Astrocyte (in vitro differentiated cells and primary cell): Measurements from ENCODE around the gene PCSK5.

Experiments used
- EZH2 ChIP-seq: IDR thresholded peaks from 2 replicates; pipeline ENCODE4 v1.6.1; 2012; ENCODE audit warnings: mild to moderate bottlenecking, low read length, inconsistent platforms; ENCODE audit not compliant: insufficient read depth
- TF ChIP-seq, protein P1 (sequence below): IDR thresholded peaks from 2 replicates; pipeline ENCODE4 v1.5.1; 2011; ENCODE audit warnings: low read depth, mild to moderate bottlenecking, inconsistent platforms, low read length, moderate library complexity; ENCODE audit not compliant: insufficient read depth

DNA sequence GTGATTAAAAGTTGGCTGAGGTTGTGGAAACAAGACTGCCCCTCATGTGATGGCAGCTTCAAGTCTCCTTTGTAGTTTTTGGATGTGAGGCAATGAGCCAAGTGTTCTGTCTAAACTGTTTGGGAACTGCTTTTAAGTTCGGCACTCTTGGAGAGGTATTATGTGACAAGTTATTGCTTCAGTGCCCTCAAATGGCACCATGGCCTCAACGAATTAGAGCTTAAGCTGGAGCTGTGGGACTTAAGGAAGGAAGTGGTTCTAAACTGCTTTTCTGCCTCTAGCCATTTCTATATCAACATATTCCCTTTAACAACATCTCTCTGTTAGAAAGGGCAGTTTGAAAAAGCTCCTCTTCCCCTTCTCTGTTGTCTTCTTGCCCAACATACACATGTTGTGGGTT lies 276.1 kb downstream of the PCSK5 start:
- TF ChIP-seq EZH2 = no peak
- TF ChIP-seq, protein P1, sequence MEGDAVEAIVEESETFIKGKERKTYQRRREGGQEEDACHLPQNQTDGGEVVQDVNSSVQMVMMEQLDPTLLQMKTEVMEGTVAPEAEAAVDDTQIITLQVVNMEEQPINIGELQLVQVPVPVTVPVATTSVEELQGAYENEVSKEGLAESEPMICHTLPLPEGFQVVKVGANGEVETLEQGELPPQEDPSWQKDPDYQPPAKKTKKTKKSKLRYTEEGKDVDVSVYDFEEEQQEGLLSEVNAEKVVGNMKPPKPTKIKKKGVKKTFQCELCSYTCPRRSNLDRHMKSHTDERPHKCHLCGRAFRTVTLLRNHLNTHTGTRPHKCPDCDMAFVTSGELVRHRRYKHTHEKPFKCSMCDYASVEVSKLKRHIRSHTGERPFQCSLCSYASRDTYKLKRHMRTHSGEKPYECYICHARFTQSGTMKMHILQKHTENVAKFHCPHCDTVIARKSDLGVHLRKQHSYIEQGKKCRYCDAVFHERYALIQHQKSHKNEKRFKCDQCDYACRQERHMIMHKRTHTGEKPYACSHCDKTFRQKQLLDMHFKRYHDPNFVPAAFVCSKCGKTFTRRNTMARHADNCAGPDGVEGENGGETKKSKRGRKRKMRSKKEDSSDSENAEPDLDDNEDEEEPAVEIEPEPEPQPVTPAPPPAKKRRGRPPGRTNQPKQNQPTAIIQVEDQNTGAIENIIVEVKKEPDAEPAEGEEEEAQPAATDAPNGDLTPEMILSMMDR = no peak
